Thymus (tissue), 14 donors: ENCODE data around the gene PTPN20. TPM values are rescaled to one million over a fixed set of nuclear protein-coding genes. Genes with fewer than 3 reads are reported as not detected.
A peak's percentile ranks its signal among the peaks of the same experiment; 100 is the strongest.
"Not testable (repeated sequence)": the region's sequence is repeated elsewhere in the genome, so short reads cannot be mapped to it uniquely, and the experiment has no call there.

Experiments used
- DNase-seq, 9 donors: peaks; one replicate each; pipeline ENCODE4 v3.0.0-alpha.2; 2013; ENCODE audit warnings: low spot score in 9 of 9, low read depth in 6 of 9, missing footprints in 1 of 9
- H3K27ac ChIP-seq, 2 donors: one replicate each; pipeline ENCODE4 v1.5.1; 2013; ENCODE audit warnings: control low read depth in 1 of 2, low read depth in 1 of 2, low read length in 1 of 2, mild to moderate bottlenecking in 1 of 2, moderate library complexity in 1 of 2
- H3K27me3 ChIP-seq, 2 donors: one replicate each; pipeline ENCODE4 v1.5.1; 2013; ENCODE audit warnings: low read length in 1 of 2; ENCODE audit not compliant: control insufficient read depth in 2 of 2, insufficient read depth in 1 of 2
- H3K36me3 ChIP-seq, 2 donors: one replicate each; pipeline ENCODE4 v1.5.1; 2013; ENCODE audit warnings: low read length in 1 of 2, mild to moderate bottlenecking in 1 of 2, moderate library complexity in 1 of 2; ENCODE audit not compliant: control insufficient read depth in 2 of 2, insufficient read depth in 2 of 2
- H3K4me1 ChIP-seq, 2 donors: one replicate each; pipeline ENCODE4 v1.5.1; 2013; ENCODE audit warnings: low read length in 2 of 2; ENCODE audit not compliant: control insufficient read depth in 2 of 2, insufficient read depth in 2 of 2
- H3K4me3 ChIP-seq, 2 donors: one replicate each; pipeline ENCODE4 v1.5.1; 2013; ENCODE audit warnings: low read length in 2 of 2, control low read depth in 1 of 2, mild to moderate bottlenecking in 1 of 2
- H3K9me3 ChIP-seq, 2 donors: one replicate each; pipeline ENCODE4 v1.5.1; 2013; ENCODE audit warnings: low read length in 1 of 2, mild to moderate bottlenecking in 1 of 2; ENCODE audit not compliant: control insufficient read depth in 2 of 2, insufficient read depth in 1 of 2
- WGBS: extraction: QIAGEN DNeasy Blood & Tissue Kit; methylation state at CpG from one replicate; pipeline ENCODE4 v1.1.7; 2013; 5-methylcytosine and 5-hydroxymethylcytosine counted together
- long read RNA-seq, 10 donors: transcript quantifications; one replicate each; lab custom pipeline, GENCODE V29; 2026
- polyA plus RNA-seq: library from polyadenylated mRNA; stranded (reverse); fragments of 200-250 nt; gene quantifications from one replicate; pipeline ENCODE4 v1.2.3, GENCODE V29; 2013
- total RNA-seq: library from RNA; stranded (reverse); fragments of 120-200 nt; gene quantifications from one replicate; pipeline ENCODE4 v1.2.4, GENCODE V29; 2013
- donor health status: healthy.

The PTPN20 gene, protein sequence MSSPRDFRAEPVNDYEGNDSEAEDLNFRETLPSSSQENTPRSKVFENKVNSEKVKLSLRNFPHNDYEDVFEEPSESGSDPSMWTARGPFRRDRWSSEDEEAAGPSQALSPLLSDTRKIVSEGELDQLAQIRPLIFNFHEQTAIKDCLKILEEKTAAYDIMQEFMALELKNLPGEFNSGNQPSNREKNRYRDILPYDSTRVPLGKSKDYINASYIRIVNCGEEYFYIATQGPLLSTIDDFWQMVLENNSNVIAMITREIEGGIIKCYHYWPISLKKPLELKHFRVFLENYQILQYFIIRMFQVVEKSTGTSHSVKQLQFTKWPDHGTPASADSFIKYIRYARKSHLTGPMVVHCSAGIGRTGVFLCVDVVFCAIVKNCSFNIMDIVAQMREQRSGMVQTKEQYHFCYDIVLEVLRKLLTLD
- total RNA-seq (1.2 TPM), polyA plus RNA-seq (0.78 TPM)
- long read RNA-seq, donor 1 = 0 reads
- long read RNA-seq, donor 2 = 0 reads
- long read RNA-seq, donor 3, partial matches to known transcripts = 0 of 1 reads
- long read RNA-seq, donor 3, other reads (novel, unspliced or antisense) = 0 of 1 reads
- long read RNA-seq, donor 4 = 0 reads
- long read RNA-seq, donor 5 = 0 reads
- long read RNA-seq, donor 6, partial matches to known transcripts = 0 of 1 reads
- long read RNA-seq, donor 6, other reads (novel, unspliced or antisense) = 0 of 1 reads
- long read RNA-seq, donor 7 = 0 reads
- long read RNA-seq, donor 8 = 0 reads
- long read RNA-seq, donor 9, partial matches to known transcripts = 0 of 1 reads
- long read RNA-seq, donor 9, other reads (novel, unspliced or antisense) = 0 of 1 reads
- long read RNA-seq, donor 10 = 0 reads

DNA sequence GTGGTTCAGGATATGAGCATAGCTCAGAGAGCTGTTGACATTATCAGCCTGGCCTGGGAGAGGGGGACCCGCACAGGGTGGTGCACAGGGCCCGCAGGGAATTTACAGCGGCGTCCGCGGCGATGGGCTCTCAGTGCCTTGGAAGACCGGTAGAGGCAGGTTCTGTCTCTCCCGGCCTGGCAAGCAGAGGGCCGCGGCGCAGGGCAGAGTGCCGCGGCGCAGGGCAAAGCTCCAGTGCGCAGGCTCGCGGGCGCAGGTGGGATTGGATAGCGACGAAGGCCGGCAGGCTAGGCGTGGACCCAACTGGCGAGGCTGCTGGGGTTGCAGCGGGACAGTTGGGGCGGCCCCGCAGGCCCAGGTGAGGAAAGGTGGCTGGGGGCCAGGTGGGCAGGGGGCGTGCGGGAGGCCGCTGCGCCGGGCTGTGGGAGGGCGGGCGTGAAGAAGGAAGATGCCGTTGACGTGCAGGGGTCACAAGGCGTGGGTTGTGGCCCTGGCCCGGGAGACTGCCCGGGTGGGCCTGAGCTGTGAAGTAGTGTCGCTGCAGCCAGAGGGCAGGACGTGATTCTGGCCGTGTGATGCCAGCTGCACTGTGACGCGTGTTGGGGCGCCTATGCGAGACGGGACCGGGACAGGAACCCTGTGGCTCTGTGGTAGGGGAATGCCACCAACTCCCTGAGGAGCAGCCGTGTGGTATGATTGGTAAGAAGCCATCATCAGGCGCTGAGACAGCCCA is at the start of gene PTPN20:
PTPN20 (plus strand) TSS at position 285 of the 733 bp plus-strand sequence. CDS start 21,072 bp downstream, outside the sequence.
- H3K9me3 ChIP-seq, H3K4me1 ChIP-seq, H3K4me3 ChIP-seq, H3K36me3 ChIP-seq, H3K27ac ChIP-seq, H3K27me3 ChIP-seq: not testable (repeated sequence)
- WGBS = 56% methylated on average over 23 of the region's 50 CpGs
- DNase-seq = peak in 2 of 9 donors; percentile 9 to 11

- not testable (repeated sequence) for H3K9me3 ChIP-seq, DNase-seq, H3K27me3 ChIP-seq, H3K4me1 ChIP-seq, H3K4me3 ChIP-seq, H3K27ac ChIP-seq, H3K36me3 ChIP-seq
Measured at GRCh38 chr10:46869716-46870115, 41.5 kb upstream of the PTPN20 start.

GRCh38 chr10:46871583-46871982 is 39.6 kb upstream of the PTPN20 start:
- H3K4me1 ChIP-seq, H3K4me3 ChIP-seq, H3K36me3 ChIP-seq, H3K27ac ChIP-seq, DNase-seq, H3K9me3 ChIP-seq, H3K27me3 ChIP-seq: not testable (repeated sequence)
- 97% methylated on average over 4 of the region's 4 CpGs for whole genome bisulfite sequencing

DNA sequence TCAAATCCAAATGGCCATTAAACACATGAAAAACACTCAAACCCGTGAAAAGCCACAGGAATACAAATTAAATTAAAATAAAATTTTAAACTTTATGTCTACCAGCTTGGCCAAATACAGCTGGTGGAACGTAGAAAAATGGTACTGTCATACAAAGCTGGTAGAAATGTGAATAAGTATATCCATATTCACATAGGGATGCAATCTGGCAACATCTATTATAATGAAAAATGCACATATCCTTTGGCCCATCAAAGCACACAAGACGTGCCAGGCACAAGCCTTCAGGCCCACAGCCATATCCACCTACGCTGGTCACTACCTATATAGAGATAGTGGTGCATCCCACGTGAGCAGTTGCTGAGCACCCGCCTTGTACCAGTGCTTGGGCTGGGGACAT is 35.9 kb upstream of the PTPN20 start:
- H3K4me1 ChIP-seq, H3K27ac ChIP-seq, H3K9me3 ChIP-seq, H3K36me3 ChIP-seq, H3K27me3 ChIP-seq, DNase-seq, H3K4me3 ChIP-seq: not testable (repeated sequence)
- 98% methylated on average over 4 of the region's 6 CpGs for WGBS

- not testable (repeated sequence) for H3K9me3 ChIP-seq, H3K27ac ChIP-seq, H3K27me3 ChIP-seq, H3K4me3 ChIP-seq, DNase-seq, H3K4me1 ChIP-seq, H3K36me3 ChIP-seq
- 91% methylated on average over 4 of the region's 5 CpGs for WGBS
Measured at GRCh38 chr10:46876773-46877172, 34.5 kb upstream of the PTPN20 start.

GRCh38 chr10:46878761-46879160 is 32.5 kb upstream of the PTPN20 start:
- DNase-seq = not testable (repeated sequence)
- WGBS = 90% methylated on average over 7 of the region's 7 CpGs

DNA sequence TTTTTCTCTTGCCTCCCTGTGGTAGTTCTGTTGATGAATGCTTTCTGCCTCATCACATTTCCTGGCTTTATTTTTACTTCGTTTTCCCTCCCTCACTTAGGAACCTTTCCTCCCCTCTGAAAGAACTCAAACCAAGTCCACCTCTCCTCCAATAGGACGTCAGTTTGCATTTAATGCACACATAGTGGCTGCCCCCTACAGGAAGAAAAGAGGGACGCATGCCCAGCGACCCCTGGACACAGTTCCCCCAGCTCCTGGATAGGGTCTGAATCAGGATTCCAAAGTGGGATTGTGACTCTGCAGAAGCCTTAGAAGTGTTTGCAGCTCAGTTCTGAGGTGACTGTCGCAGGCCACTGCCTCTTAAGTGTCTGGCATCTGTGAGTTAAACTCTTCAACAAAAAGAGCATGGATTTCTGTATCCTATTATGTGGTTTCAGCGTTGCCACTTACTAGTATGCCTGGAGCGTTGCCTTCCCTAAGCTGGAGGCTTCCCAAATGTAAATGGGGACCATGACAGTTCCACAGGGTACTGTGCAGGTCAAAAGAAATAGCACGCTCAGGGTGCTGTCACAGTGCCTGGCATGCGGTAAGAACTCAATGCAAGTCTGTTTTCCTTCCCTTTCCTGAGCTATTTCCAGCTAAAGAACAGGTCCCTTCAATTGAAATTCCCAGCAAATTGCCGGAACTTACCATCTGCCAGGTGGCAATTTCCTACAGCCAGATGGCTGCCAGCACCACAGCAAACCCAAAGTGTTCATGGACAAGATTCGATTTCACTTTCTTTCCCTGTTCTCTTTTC is 20.2 kb upstream of the PTPN20 start:
- not testable (repeated sequence) for H3K4me3 ChIP-seq, H3K36me3 ChIP-seq, H3K9me3 ChIP-seq, H3K27me3 ChIP-seq, H3K4me1 ChIP-seq, DNase-seq, H3K27ac ChIP-seq
- WGBS = 69% methylated on average over 9 of the region's 11 CpGs

More at GRCh38 chr10:46878761-46879160, 32.5 kb upstream of the PTPN20 start:
- H3K27ac ChIP-seq, H3K9me3 ChIP-seq, H3K27me3 ChIP-seq, H3K4me3 ChIP-seq, H3K4me1 ChIP-seq, H3K36me3 ChIP-seq: not testable (repeated sequence)

DNA sequence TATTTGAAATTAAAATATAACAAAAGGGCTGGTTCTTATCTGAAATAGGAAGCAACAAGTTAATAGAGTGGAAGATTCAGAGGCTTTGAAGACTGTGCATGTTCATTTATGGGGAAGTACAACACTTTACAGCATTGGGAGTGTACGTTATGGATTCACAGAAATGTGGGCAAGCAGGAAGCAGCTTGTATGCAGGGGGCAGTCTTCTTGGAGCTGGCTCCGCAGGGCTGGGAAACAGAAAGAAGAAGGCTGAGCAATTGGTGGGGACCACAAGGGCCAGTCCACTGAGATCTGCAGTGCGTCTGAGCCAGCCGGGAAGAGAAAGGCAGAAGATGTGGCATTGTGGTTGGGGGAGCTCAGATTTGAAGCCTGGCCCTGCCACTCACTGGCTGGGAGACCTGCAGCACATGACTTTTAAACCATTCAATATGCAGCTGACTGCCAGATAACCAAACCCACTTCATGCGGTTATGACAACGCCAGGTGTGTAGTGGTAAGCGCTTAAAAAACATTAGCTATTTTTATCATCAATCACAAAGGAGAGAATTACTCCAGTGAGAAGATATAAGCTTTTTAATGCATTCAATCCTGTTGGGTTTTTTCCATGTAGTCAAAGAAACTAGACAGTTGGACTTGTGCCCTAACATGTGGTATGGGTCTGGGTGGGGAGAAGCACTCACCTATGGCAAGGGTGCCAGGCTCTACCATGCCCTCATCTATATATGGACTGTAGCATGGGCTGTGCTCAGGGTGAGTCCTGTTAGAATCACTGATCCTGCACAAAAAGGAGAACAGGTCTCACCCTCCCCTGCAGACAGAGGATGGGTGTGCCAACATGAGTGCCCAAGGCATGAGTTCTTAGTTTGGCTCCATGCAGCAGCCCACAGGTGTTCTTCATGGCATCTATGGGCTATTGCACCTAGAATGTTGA is 14.2 kb upstream of the PTPN20 start:
- H3K9me3 ChIP-seq, H3K4me1 ChIP-seq, H3K27ac ChIP-seq, H3K4me3 ChIP-seq, H3K27me3 ChIP-seq, H3K36me3 ChIP-seq: not testable (repeated sequence)
- peak in 4 of 9 donors; percentile 1 to 26 (median 13) for DNase-seq
- WGBS = 6% methylated on average over 7 of the region's 7 CpGs
